A673 (cell line): Measurements from ENCODE around the gene TNFSF4.

Experiments
- EZH2 ChIP-seq: fragments of 200-600 bp; sonication (generic); IDR thresholded peaks from 2 replicates; pipeline ENCODE4 v1.6.1; 2017; ENCODE audit warnings: borderline replicate concordance, low read depth, mild to moderate bottlenecking, mixed read lengths, antibody characterized with exemption, low read length; ENCODE audit not compliant: poor library complexity, severe bottlenecking
- TF ChIP-seq, protein P1 (sequence below): fragments of 300-800, 200-600 bp; sonication (generic); conservative IDR thresholded peaks from 2 replicates; pipeline ENCODE4 v1.5.1; 2017; ENCODE audit warnings: low read depth, mild to moderate bottlenecking, antibody characterized with exemption, low read length, moderate library complexity, mixed read lengths

DNA sequence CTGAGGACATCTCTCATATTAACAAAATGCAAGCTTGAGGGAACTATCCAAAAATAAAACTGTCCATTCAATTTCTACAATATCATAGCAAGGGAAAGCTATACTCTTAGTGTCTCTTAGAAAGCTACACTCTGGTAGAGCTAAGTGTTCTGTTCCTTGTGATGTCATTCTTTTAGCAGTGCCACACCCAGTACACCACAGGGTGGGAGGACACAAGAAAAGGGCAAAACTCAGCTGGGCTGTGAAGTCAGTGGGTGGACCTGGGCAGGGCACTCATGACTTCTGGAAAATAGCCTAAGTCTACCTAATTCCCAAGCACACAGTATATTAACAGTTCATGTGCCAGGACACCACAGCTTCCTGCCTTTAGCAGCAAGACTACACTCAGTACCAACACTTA, 42.2 kb upstream of the TNFSF4 start:
- TF ChIP-seq, protein P1, sequence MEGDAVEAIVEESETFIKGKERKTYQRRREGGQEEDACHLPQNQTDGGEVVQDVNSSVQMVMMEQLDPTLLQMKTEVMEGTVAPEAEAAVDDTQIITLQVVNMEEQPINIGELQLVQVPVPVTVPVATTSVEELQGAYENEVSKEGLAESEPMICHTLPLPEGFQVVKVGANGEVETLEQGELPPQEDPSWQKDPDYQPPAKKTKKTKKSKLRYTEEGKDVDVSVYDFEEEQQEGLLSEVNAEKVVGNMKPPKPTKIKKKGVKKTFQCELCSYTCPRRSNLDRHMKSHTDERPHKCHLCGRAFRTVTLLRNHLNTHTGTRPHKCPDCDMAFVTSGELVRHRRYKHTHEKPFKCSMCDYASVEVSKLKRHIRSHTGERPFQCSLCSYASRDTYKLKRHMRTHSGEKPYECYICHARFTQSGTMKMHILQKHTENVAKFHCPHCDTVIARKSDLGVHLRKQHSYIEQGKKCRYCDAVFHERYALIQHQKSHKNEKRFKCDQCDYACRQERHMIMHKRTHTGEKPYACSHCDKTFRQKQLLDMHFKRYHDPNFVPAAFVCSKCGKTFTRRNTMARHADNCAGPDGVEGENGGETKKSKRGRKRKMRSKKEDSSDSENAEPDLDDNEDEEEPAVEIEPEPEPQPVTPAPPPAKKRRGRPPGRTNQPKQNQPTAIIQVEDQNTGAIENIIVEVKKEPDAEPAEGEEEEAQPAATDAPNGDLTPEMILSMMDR = no peak
- no peak for TF ChIP-seq EZH2
